HG03095 (cell line): ENCODE results near the gene NOTCH4.

Experiments used
- ATAC-seq: cut with Tn5 transposase; IDR thresholded peaks from one replicate; pipeline ENCODE4 v1.9.1; 2021; ENCODE audit warnings: moderate library complexity; ENCODE audit not compliant: unreplicated experiment

The NOTCH4 gene

GRCh38 chr6:32183030-32183429 lies 40.8 kb downstream of the NOTCH4 start:
- ATAC-seq = no peak

GRCh38 chr6:32182555-32182981 lies 41.3 kb downstream of the NOTCH4 start:
- ATAC-seq = no peak

GRCh38 chr6:32181915-32182529 lies 41.8 kb downstream of the NOTCH4 start:
- no peak for ATAC-seq

GRCh38 chr6:32181148-32181702 lies 42.6 kb downstream of the NOTCH4 start:
- ATAC-seq = no peak

- ATAC-seq = no peak
Observed at GRCh38 chr6:32179766-32180405, 44.0 kb downstream of the NOTCH4 start.

GRCh38 chr6:32178547-32179440 lies 45.1 kb downstream of the NOTCH4 start:
- no peak for ATAC-seq

- ATAC-seq = peak; percentile 74
Observed at GRCh38 chr6:32177788-32178546, 45.9 kb downstream of the NOTCH4 start, which contains the start of gene RNF5. Gene RNF5, plus strand, starts transcription at chr6:32178405. Its CDS starts 107 bp downstream, at chr6:32178512.

GRCh38 chr6:32177183-32177787 lies 46.6 kb downstream of the NOTCH4 start:
- ATAC-seq = no peak

GRCh38 chr6:32176476-32177182 lies 47.2 kb downstream of the NOTCH4 start:
- no peak for ATAC-seq

GRCh38 chr6:32175711-32176475 lies 48.0 kb downstream of the NOTCH4 start, which contains the start of gene AGPAT1:
Gene AGPAT1, minus strand, starts transcription at chr6:32176084. Its CDS starts 4,588 bp downstream, at chr6:32171496.
- ATAC-seq = no peak

GRCh38 chr6:32175322-32175710 lies 48.6 kb downstream of the NOTCH4 start:
- no peak for ATAC-seq

- no peak for ATAC-seq
Observed at GRCh38 chr6:32174416-32174815, 49.5 kb downstream of the NOTCH4 start.

GRCh38 chr6:32173051-32173727 lies 50.7 kb downstream of the NOTCH4 start:
- no peak for ATAC-seq

GRCh38 chr6:32171234-32171633 lies 52.6 kb downstream of the NOTCH4 start:
- ATAC-seq = no peak

GRCh38 chr6:32170294-32170693 lies 53.6 kb downstream of the NOTCH4 start:
- ATAC-seq = no peak

- no peak for ATAC-seq
Observed at GRCh38 chr6:32168807-32169591, 54.9 kb downstream of the NOTCH4 start.

- no peak for ATAC-seq
Observed at GRCh38 chr6:32168350-32168749, 55.5 kb downstream of the NOTCH4 start.
